Thyroid gland (tissue), 4 donors: ENCODE data around the gene C17orf113. TPM values are rescaled to one million over a fixed set of nuclear protein-coding genes. Genes with fewer than 3 reads are reported as not detected.
A peak's percentile ranks its signal among the peaks of the same experiment; 100 is the strongest.

Experiments
- DNase-seq, 2 donors: peaks; one replicate each; pipeline ENCODE4 v3.0.0-alpha.2; 2019
- H3K27ac ChIP-seq, 3 donors: fragments of 200-600 bp; sonication (generic); 1 replicate in 2 of 3; 2 replicates in 1 of 3; pipeline ENCODE4 v1.5.1; 2016 to 2019; ENCODE audit warnings: mild to moderate bottlenecking in 1 of 3, moderate library complexity in 1 of 3
- H3K27me3 ChIP-seq: fragments of 200-600 bp; sonication (generic); one replicate; pipeline ENCODE4 v1.5.1; 2019
- H3K36me3 ChIP-seq, 2 donors: fragments of 200-600 bp; sonication (generic); one replicate each; pipeline ENCODE4 v1.5.1; 2016 to 2019
- H3K4me1 ChIP-seq, 2 donors: fragments of 200-600 bp; sonication (generic); one replicate each; pipeline ENCODE4 v1.5.1; 2017 to 2019
- H3K4me3 ChIP-seq, 3 donors: fragments of 200-600 bp; sonication (generic); replicated peaks in 1 of 3; 1 replicate in 2 of 3; 2 replicates in 1 of 3; pipeline ENCODE4 v1.5.1; 2016; ENCODE audit warnings: mild to moderate bottlenecking in 1 of 3
- H3K9me3 ChIP-seq: fragments of 200-600 bp; sonication (generic); one replicate; pipeline ENCODE4 v1.5.1; 2017
- CTCF ChIP-seq, 6 experiments: fragments of 200-600 bp in 3 of 6; fragments of 450-650 bp in 3 of 6; sonication (generic) in 3 of 6; IDR thresholded peaks; one replicate each; pipeline ENCODE4 v1.5.1; 2016 to 2019; ENCODE audit warnings: antibody characterized with exemption in 6 of 6, mild to moderate bottlenecking in 2 of 6, inconsistent platforms in 1 of 6, moderate library complexity in 1 of 6
- POLR2A ChIP-seq, 2 donors: fragments of 450-650 bp; IDR thresholded peaks; one replicate each; pipeline ENCODE4 v1.6.1; 2017; ENCODE audit warnings: antibody characterized with exemption in 2 of 2, mild to moderate bottlenecking in 2 of 2, moderate library complexity in 1 of 2
- WGBS, 2 donors: methylation state at CpG; one replicate each; pipeline ENCODE4 v1.1.5; 2017; 5-methylcytosine and 5-hydroxymethylcytosine counted together
- intact Hi-C: fragments of 100-400 bp; cut with DNase I; formaldehyde crosslinking; loops from one replicate; pipeline ENCODE4 v1.15.1; 2023
- total RNA-seq, 4 donors: library from RNA; depleted of rRNA; stranded (reverse); fragments of >200 nt; gene quantifications; one replicate each; pipeline ENCODE4 v1.2.3, GENCODE V29; 2016

Gene C17orf113
- total RNA-seq, 4 donors from 2014 or later: 1.2 to 3.7 (median 2.1) TPM

- 83 to 95% methylated on average over 4 of the region's 4 CpGs for WGBS, 2 donors
- DNase-seq: no peak
- Histone ChIP-seq H3K4me3 (no peak overlapping the region), H3K27me3 (peaks cover under 1% of the 10 kb centered on the region), H3K27ac (no peak overlapping the region), H3K36me3 (no peaks in the 10 kb centered on the region), H3K9me3 (no peaks in the 10 kb centered on the region), H3K4me1 (peaks cover 0 to 8% of the 10 kb centered on the region in 2 donors)
- intact Hi-C loops: no loop called here
- TF ChIP-seq CTCF (IDR thresholded peaks at IDR 0.05): no peak
- TF ChIP-seq POLR2A (IDR thresholded peaks at IDR 0.05): no peak
Observed at GRCh38 chr17:42076797-42077559, 26.6 kb upstream of the C17orf113 start.

GRCh38 chr17:42075789-42076188 lies 25.4 kb upstream of the C17orf113 start:
- H3K27ac ChIP-seq: no peak overlapping the region
- H3K9me3 ChIP-seq: no peaks in the 10 kb centered on the region
- no peak for TF ChIP-seq POLR2A (IDR thresholded peaks at IDR 0.05)
- no peak for TF ChIP-seq CTCF (IDR thresholded peaks at IDR 0.05)
- no peaks in the 10 kb centered on the region for H3K36me3 ChIP-seq
- H3K27me3 ChIP-seq: peaks cover 4% of the 10 kb centered on the region
- H3K4me3 ChIP-seq: no peak overlapping the region
- peaks cover 0 to 11% of the 10 kb centered on the region in 2 donors for H3K4me1 ChIP-seq
- DNase-seq: no peak
- WGBS, 2 donors: 75 to 77% methylated on average over 6 of the region's 6 CpGs
- intact Hi-C loops: no loop called here

GRCh38 chr17:42072323-42073187 lies 22.2 kb upstream of the C17orf113 start:
- peak overlapping the region in 1 of 3 donors; percentile 35 for H3K4me3 ChIP-seq
- TF ChIP-seq CTCF (IDR thresholded peaks at IDR 0.05) (peak in 2 of 6 experiments; percentile 7 to 47), POLR2A (IDR thresholded peaks at IDR 0.05) (no peak)
- H3K4me1 ChIP-seq: peaks cover 0 to 11% of the 10 kb centered on the region in 2 donors
- H3K27ac ChIP-seq: no peak overlapping the region
- no peaks in the 10 kb centered on the region for H3K9me3 ChIP-seq
- H3K27me3 ChIP-seq: peaks cover 4% of the 10 kb centered on the region
- DNase-seq: peak; percentile 47 to 53
- intact Hi-C loops: no loop called here
- 6 to 31% methylated on average over 13 to 28 of the region's 67 CpGs for WGBS, 2 donors
- H3K36me3 ChIP-seq: no peaks in the 10 kb centered on the region

- TF ChIP-seq POLR2A (IDR thresholded peaks at IDR 0.05) (no peak), CTCF (IDR thresholded peaks at IDR 0.05) (no peak)
- 23% methylated on average over 3 of the region's 3 CpGs; no CpG with 5 or more reads in 1 of the 2 donors for WGBS, 2 donors
- peaks cover 4% of the 10 kb centered on the region for H3K27me3 ChIP-seq
- intact Hi-C loops: no loop called here
- no peaks in the 10 kb centered on the region for H3K9me3 ChIP-seq
- no peaks in the 10 kb centered on the region for H3K36me3 ChIP-seq
- H3K4me3 ChIP-seq: no peak overlapping the region
- peaks cover 0 to 11% of the 10 kb centered on the region in 2 donors for H3K4me1 ChIP-seq
- no peak for DNase-seq
- H3K27ac ChIP-seq: no peak overlapping the region
Observed at GRCh38 chr17:42071810-42072209, 21.4 kb upstream of the C17orf113 start.
